DMS79 (cell line): ENCODE data around the gene PRMT3.
A peak's percentile ranks its signal among the peaks of the same experiment; 100 is the strongest.
"Not testable (repeated sequence)": the region's sequence is repeated elsewhere in the genome, so short reads cannot be mapped to it uniquely, and the experiment has no call there.

ENCODE experiments used
- DNase-seq: peaks from one replicate; lab custom pipeline; 2025; lab: John Stamatoyannopoulos, UW

The PRMT3 gene

GRCh38 chr11:20374741-20375300 is 12.7 kb upstream of the PRMT3 start:
- no peak for DNase-seq

GRCh38 chr11:20376162-20376730 is 11.3 kb upstream of the PRMT3 start:
- DNase-seq, result no peak

GRCh38 chr11:20385996-20386395 is 1.5 kb upstream of the PRMT3 start:
- DNase-seq, result not testable (repeated sequence)

- DNase-seq, result peak; percentile 59
Measured at GRCh38 chr11:20388096-20389055, 860 bp downstream of the PRMT3 start.

GRCh38 chr11:20397281-20397680 is 9.8 kb downstream of the PRMT3 start:
- no peak for DNase-seq

- DNase-seq, result no peak
Measured at GRCh38 chr11:20399498-20399897, 12.0 kb downstream of the PRMT3 start.

- no peak for DNase-seq
Measured at GRCh38 chr11:20403059-20403458, 15.5 kb downstream of the PRMT3 start.

GRCh38 chr11:20406484-20406883 is 19.0 kb downstream of the PRMT3 start:
- DNase-seq, result no peak

GRCh38 chr11:20407344-20407743 is 19.8 kb downstream of the PRMT3 start:
- no peak for DNase-seq

GRCh38 chr11:20415432-20415831 is 27.9 kb downstream of the PRMT3 start:
- DNase-seq, result no peak

- DNase-seq, result no peak
Measured at GRCh38 chr11:20417771-20418170, 30.3 kb downstream of the PRMT3 start.

- DNase-seq, result no peak
Measured at GRCh38 chr11:20421946-20422345, 34.4 kb downstream of the PRMT3 start.

- DNase-seq, result no peak
Measured at GRCh38 chr11:20429216-20429615, 41.7 kb downstream of the PRMT3 start.

GRCh38 chr11:20438637-20439036 is 51.1 kb downstream of the PRMT3 start:
- DNase-seq, result no peak

- DNase-seq, result no peak
Measured at GRCh38 chr11:20443596-20443995, 56.1 kb downstream of the PRMT3 start.

GRCh38 chr11:20444535-20444934 is 57.0 kb downstream of the PRMT3 start:
- DNase-seq, result peak; percentile 32

GRCh38 chr11:20448834-20449233 is 61.3 kb downstream of the PRMT3 start:
- DNase-seq, result no peak

- no peak for DNase-seq
Measured at GRCh38 chr11:20450829-20451228, 63.3 kb downstream of the PRMT3 start.

GRCh38 chr11:20451568-20451967 is 64.1 kb downstream of the PRMT3 start:
- no peak for DNase-seq

GRCh38 chr11:20452585-20452984 is 65.1 kb downstream of the PRMT3 start:
- DNase-seq, result no peak

- DNase-seq, result no peak
Measured at GRCh38 chr11:20453657-20454316, 66.3 kb downstream of the PRMT3 start.

- DNase-seq, result no peak
Measured at GRCh38 chr11:20457001-20457799, 69.7 kb downstream of the PRMT3 start.
